ENCODE measurements around the gene RPL10A.

Gene RPL10A

GRCh38 chr6:35454391-35455110 is 13.7 kb upstream of the RPL10A start:
- DNase-seq (no peak), ATAC-seq (replicated peaks) (no peak)
- no peaks in the 10 kb centered on the region for H3K27me3 Mint-ChIP-seq
- H3K4me1 Mint-ChIP-seq (ENCODE audit: low read depth in 2 of 2), result peaks cover 25 to 26% of the 10 kb centered on the region in 2 donors
- no peaks in the 10 kb centered on the region for H3K9me3 Mint-ChIP-seq
- H3K36me3 Mint-ChIP-seq (ENCODE audit: insufficient read depth), result peaks cover 7% of the 10 kb centered on the region
- no peak overlapping the region for H3K27ac Mint-ChIP-seq
- H3K4me3 Mint-ChIP-seq, result peak overlapping the region in 1 of 2 donors; percentile 54

- H3K9me3 Mint-ChIP-seq, result no peaks in the 10 kb centered on the region
- H3K4me3 Mint-ChIP-seq, result no peak overlapping the region
- H3K4me1 Mint-ChIP-seq (ENCODE audit: low read depth in 2 of 2), result peaks cover 13 to 14% of the 10 kb centered on the region in 2 donors
- DNase-seq (no peak), ATAC-seq (replicated peaks) (no peak)
- no peaks in the 10 kb centered on the region for H3K27me3 Mint-ChIP-seq
- peak overlapping the region in 1 of 2 donors; percentile 78 for H3K27ac Mint-ChIP-seq
- peaks cover 22% of the 10 kb centered on the region for H3K36me3 Mint-ChIP-seq (ENCODE audit: insufficient read depth)
Observed at GRCh38 chr6:35457907-35458306, 10.3 kb upstream of the RPL10A start.

- no peak overlapping the region for H3K27ac Mint-ChIP-seq
- no peak for ATAC-seq (replicated peaks)
- DNase-seq, result no peak
- no peaks in the 10 kb centered on the region for H3K4me1 Mint-ChIP-seq (ENCODE audit: low read depth in 2 of 2)
- no peaks in the 10 kb centered on the region for H3K9me3 Mint-ChIP-seq
- H3K4me3 Mint-ChIP-seq, result no peak overlapping the region
- peaks cover 20% of the 10 kb centered on the region for H3K36me3 Mint-ChIP-seq (ENCODE audit: insufficient read depth)
- H3K27me3 Mint-ChIP-seq, result no peaks in the 10 kb centered on the region
Observed at GRCh38 chr6:35461270-35461669, 6.9 kb upstream of the RPL10A start.

GRCh38 chr6:35463292-35463691 is 4.9 kb upstream of the RPL10A start:
- ATAC-seq (replicated peaks) (no peak), DNase-seq (no peak)
- Mint-ChIP-seq H3K9me3 (no peaks in the 10 kb centered on the region), H3K36me3 (ENCODE audit: insufficient read depth) (peaks cover 26% of the 10 kb centered on the region), H3K4me1 (ENCODE audit: low read depth in 2 of 2) (peaks cover 5 to 8% of the 10 kb centered on the region in 2 donors), H3K27me3 (no peaks in the 10 kb centered on the region), H3K27ac (no peak overlapping the region), H3K4me3 (no peak overlapping the region)

GRCh38 chr6:35465646-35466045 is 2.6 kb upstream of the RPL10A start:
- H3K9me3 Mint-ChIP-seq, result no peaks in the 10 kb centered on the region
- ATAC-seq (replicated peaks) (no peak), DNase-seq (no peak)
- H3K4me3 Mint-ChIP-seq, result no peak overlapping the region
- no peak overlapping the region for H3K27ac Mint-ChIP-seq
- peaks cover 44% of the 10 kb centered on the region for H3K36me3 Mint-ChIP-seq (ENCODE audit: insufficient read depth)
- H3K4me1 Mint-ChIP-seq (ENCODE audit: low read depth in 2 of 2), result peaks cover 26 to 28% of the 10 kb centered on the region in 2 donors
- H3K27me3 Mint-ChIP-seq, result no peaks in the 10 kb centered on the region

GRCh38 chr6:35468980-35469750 is 964 bp downstream of the RPL10A start:
- no peak for DNase-seq
- Mint-ChIP-seq H3K27ac (peak overlapping the region; percentile 97 to 99), H3K4me3 (peak overlapping the region; percentile 97 to 98), H3K27me3 (no peaks in the 10 kb centered on the region), H3K9me3 (no peaks in the 10 kb centered on the region), H3K4me1 (ENCODE audit: low read depth in 2 of 2) (peaks cover 31% of the 10 kb centered on the region in 2 donors), H3K36me3 (ENCODE audit: insufficient read depth) (peaks cover 65% of the 10 kb centered on the region)
- ATAC-seq (replicated peaks), result no peak

- peaks cover 70% of the 10 kb centered on the region for H3K36me3 Mint-ChIP-seq (ENCODE audit: insufficient read depth)
- peaks cover 31 to 35% of the 10 kb centered on the region in 2 donors for H3K4me1 Mint-ChIP-seq (ENCODE audit: low read depth in 2 of 2)
- peak overlapping the region; percentile 97 to 99 for H3K27ac Mint-ChIP-seq
- DNase-seq (no peak), ATAC-seq (replicated peaks) (no peak)
- no peaks in the 10 kb centered on the region for H3K9me3 Mint-ChIP-seq
- peak overlapping the region; percentile 97 to 98 for H3K4me3 Mint-ChIP-seq
- no peaks in the 10 kb centered on the region for H3K27me3 Mint-ChIP-seq
Observed at GRCh38 chr6:35469751-35470662, 1.8 kb downstream of the RPL10A start.

GRCh38 chr6:35470663-35471120 is 2.5 kb downstream of the RPL10A start:
- Mint-ChIP-seq H3K27ac (peak overlapping the region; percentile 97 to 99), H3K4me1 (ENCODE audit: low read depth in 2 of 2) (peaks cover 31 to 35% of the 10 kb centered on the region in 2 donors), H3K36me3 (ENCODE audit: insufficient read depth) (peaks cover 70% of the 10 kb centered on the region), H3K4me3 (peak overlapping the region; percentile 97 to 98), H3K27me3 (no peaks in the 10 kb centered on the region), H3K9me3 (no peaks in the 10 kb centered on the region)
- ATAC-seq (replicated peaks) (no peak), DNase-seq (no peak)

GRCh38 chr6:35471836-35472345 is 3.7 kb downstream of the RPL10A start:
- Mint-ChIP-seq H3K27ac (peak overlapping the region in 1 of 2 donors; percentile 26), H3K27me3 (no peaks in the 10 kb centered on the region), H3K4me1 (ENCODE audit: low read depth in 2 of 2) (peaks cover 31 to 35% of the 10 kb centered on the region in 2 donors), H3K9me3 (no peaks in the 10 kb centered on the region), H3K4me3 (no peak overlapping the region), H3K36me3 (ENCODE audit: insufficient read depth) (peaks cover 70% of the 10 kb centered on the region)
- DNase-seq, result no peak
- ATAC-seq (replicated peaks), result no peak

- Mint-ChIP-seq H3K9me3 (no peaks in the 10 kb centered on the region), H3K4me1 (ENCODE audit: low read depth in 2 of 2) (peaks cover 27% of the 10 kb centered on the region in 2 donors), H3K27ac (peak overlapping the region in 1 of 2 donors; percentile 57), H3K27me3 (no peaks in the 10 kb centered on the region), H3K4me3 (no peak overlapping the region), H3K36me3 (ENCODE audit: insufficient read depth) (peaks cover 59% of the 10 kb centered on the region)
- ATAC-seq (replicated peaks) (no peak), DNase-seq (no peak)
Observed at GRCh38 chr6:35473075-35473849, 5.1 kb downstream of the RPL10A start.

- no peak for ATAC-seq (replicated peaks)
- peaks cover 54% of the 10 kb centered on the region for H3K36me3 Mint-ChIP-seq (ENCODE audit: insufficient read depth)
- no peak overlapping the region for H3K27ac Mint-ChIP-seq
- peaks cover 22 to 27% of the 10 kb centered on the region in 2 donors for H3K4me1 Mint-ChIP-seq (ENCODE audit: low read depth in 2 of 2)
- no peaks in the 10 kb centered on the region for H3K9me3 Mint-ChIP-seq
- DNase-seq, result no peak
- H3K4me3 Mint-ChIP-seq, result no peak overlapping the region
- H3K27me3 Mint-ChIP-seq, result no peaks in the 10 kb centered on the region
Observed at GRCh38 chr6:35473850-35474130, 5.6 kb downstream of the RPL10A start.

GRCh38 chr6:35474131-35474941 is 6.1 kb downstream of the RPL10A start:
- DNase-seq (no peak), ATAC-seq (replicated peaks) (no peak)
- Mint-ChIP-seq H3K9me3 (no peaks in the 10 kb centered on the region), H3K36me3 (ENCODE audit: insufficient read depth) (peaks cover 48% of the 10 kb centered on the region), H3K4me1 (ENCODE audit: low read depth in 2 of 2) (peaks cover 17 to 22% of the 10 kb centered on the region in 2 donors), H3K27ac (peak overlapping the region in 1 of 2 donors; percentile 57), H3K4me3 (no peak overlapping the region), H3K27me3 (no peaks in the 10 kb centered on the region)

Data from effector memory CD8-positive, alpha-beta T cell (primary cell).